NT2/D1 (cell line): ENCODE measurements around the gene TSPYL4.

ENCODE experiments used
- SUZ12 ChIP-seq: IDR thresholded peaks from 2 replicates; pipeline ENCODE4 v1.6.1; 2011; ENCODE audit not compliant: insufficient read length, insufficient read depth; ENCODE audit errors: extremely low read depth
- YY1 ChIP-seq: IDR thresholded peaks from 2 replicates; pipeline ENCODE4 v1.6.1; 2011; ENCODE audit not compliant: insufficient read length, insufficient read depth
- ZNF274 ChIP-seq: IDR thresholded peaks from 2 replicates; pipeline ENCODE4 v1.6.1; 2011; ENCODE audit warnings: mild to moderate bottlenecking, low read depth, low read length

- TF ChIP-seq ZNF274, result no peak
- no peak for TF ChIP-seq SUZ12
- no peak for TF ChIP-seq YY1
Observed at GRCh38 chr6:116244284-116244683, 9.6 kb downstream of the TSPYL4 start.
